ENCODE measurements around the gene ECHDC3.

The ECHDC3 gene

GRCh38 chr10:11742009-11742778 is at the start of gene ECHDC3:
TSS of gene ECHDC3 (plus strand) at chr10:11742382. CDS start at chr10:11742577, 195 bp downstream.
- peaks cover 5% of the 10 kb centered on the region for H3K9me3 Mint-ChIP-seq
- ATAC-seq (peak; percentile 66), DNase-seq (peak; percentile 38)
- H3K27ac Mint-ChIP-seq: no peak within 1 kb of the TSS
- peaks cover 40% of the 10 kb centered on the region for H3K27me3 Mint-ChIP-seq
- H3K4me1 Mint-ChIP-seq: peaks cover 9% of the 10 kb centered on the region
- H3K4me3 Mint-ChIP-seq: peak within 1 kb of the TSS; percentile 62
- peaks cover 4% of the 10 kb centered on the region for H3K36me3 Mint-ChIP-seq (ENCODE audit: low read depth)

- no peaks in the 10 kb centered on the region for H3K36me3 Mint-ChIP-seq (ENCODE audit: low read depth)
- H3K9me3 Mint-ChIP-seq: no peaks in the 10 kb centered on the region
- no peak overlapping the region for H3K4me3 Mint-ChIP-seq
- DNase-seq (no peak), ATAC-seq (no peak)
- no peak overlapping the region for H3K27ac Mint-ChIP-seq
- H3K4me1 Mint-ChIP-seq: peaks cover 6% of the 10 kb centered on the region
- H3K27me3 Mint-ChIP-seq: peaks cover 2% of the 10 kb centered on the region
These were observed 48.8 kb upstream of the ECHDC3 start for GRCh38 chr10:11693376-11693775.

- H3K4me1 Mint-ChIP-seq: peaks cover 18% of the 10 kb centered on the region
- no peaks in the 10 kb centered on the region for H3K36me3 Mint-ChIP-seq (ENCODE audit: low read depth)
- no peaks in the 10 kb centered on the region for H3K9me3 Mint-ChIP-seq
- H3K27me3 Mint-ChIP-seq: peaks cover 2% of the 10 kb centered on the region
- no peak overlapping the region for H3K27ac Mint-ChIP-seq
- no peak for ATAC-seq
- DNase-seq: no peak
- H3K4me3 Mint-ChIP-seq: no peak overlapping the region
These were observed 46.4 kb upstream of the ECHDC3 start for GRCh38 chr10:11695779-11696178.

- peak; percentile 22 for DNase-seq
- Mint-ChIP-seq H3K4me1 (peaks cover 18% of the 10 kb centered on the region), H3K4me3 (no peak overlapping the region), H3K27ac (no peak overlapping the region), H3K36me3 (ENCODE audit: low read depth) (no peaks in the 10 kb centered on the region), H3K27me3 (peaks cover 4% of the 10 kb centered on the region), H3K9me3 (no peaks in the 10 kb centered on the region)
- ATAC-seq: peak; percentile 58
These were observed 44.3 kb upstream of the ECHDC3 start for GRCh38 chr10:11697718-11698527.

GRCh38 chr10:11698691-11699549 is 43.3 kb upstream of the ECHDC3 start:
- Mint-ChIP-seq H3K27me3 (peaks cover 5% of the 10 kb centered on the region), H3K9me3 (no peaks in the 10 kb centered on the region), H3K4me1 (peaks cover 18% of the 10 kb centered on the region), H3K27ac (peak overlapping the region; percentile 12), H3K4me3 (no peak overlapping the region), H3K36me3 (ENCODE audit: low read depth) (no peaks in the 10 kb centered on the region)
- no peak for DNase-seq
- ATAC-seq: peak; percentile 24

GRCh38 chr10:11699550-11700097 is 42.6 kb upstream of the ECHDC3 start:
- DNase-seq (no peak), ATAC-seq (no peak)
- Mint-ChIP-seq H3K4me3 (no peak overlapping the region), H3K36me3 (ENCODE audit: low read depth) (no peaks in the 10 kb centered on the region), H3K9me3 (no peaks in the 10 kb centered on the region), H3K27me3 (peaks cover 7% of the 10 kb centered on the region), H3K27ac (peak overlapping the region; percentile 12), H3K4me1 (peaks cover 18% of the 10 kb centered on the region)

- peaks cover 11% of the 10 kb centered on the region for H3K27me3 Mint-ChIP-seq
- H3K27ac Mint-ChIP-seq: no peak overlapping the region
These were observed 41.6 kb upstream of the ECHDC3 start for GRCh38 chr10:11700539-11700938.

GRCh38 chr10:11701451-11702095 is 40.6 kb upstream of the ECHDC3 start:
- H3K36me3 Mint-ChIP-seq (ENCODE audit: low read depth): no peaks in the 10 kb centered on the region
- peaks cover 18% of the 10 kb centered on the region for H3K4me1 Mint-ChIP-seq
- ATAC-seq (no peak), DNase-seq (no peak)
- H3K4me3 Mint-ChIP-seq: no peak overlapping the region
- peaks cover 13% of the 10 kb centered on the region for H3K27me3 Mint-ChIP-seq
- no peaks in the 10 kb centered on the region for H3K9me3 Mint-ChIP-seq
- H3K27ac Mint-ChIP-seq: no peak overlapping the region

More at GRCh38 chr10:11700539-11700938, 41.6 kb upstream of the ECHDC3 start:
- DNase-seq: no peak
- Mint-ChIP-seq H3K4me1 (peaks cover 18% of the 10 kb centered on the region), H3K4me3 (no peak overlapping the region), H3K36me3 (ENCODE audit: low read depth) (no peaks in the 10 kb centered on the region), H3K9me3 (no peaks in the 10 kb centered on the region)
- no peak for ATAC-seq

GRCh38 chr10:11702264-11702663 is 39.9 kb upstream of the ECHDC3 start:
- Mint-ChIP-seq H3K4me3 (no peak overlapping the region), H3K4me1 (peaks cover 18% of the 10 kb centered on the region), H3K36me3 (ENCODE audit: low read depth) (no peaks in the 10 kb centered on the region), H3K27ac (no peak overlapping the region), H3K27me3 (peaks cover 11% of the 10 kb centered on the region), H3K9me3 (no peaks in the 10 kb centered on the region)
- no peak for DNase-seq
- no peak for ATAC-seq

- Mint-ChIP-seq H3K36me3 (ENCODE audit: low read depth) (no peaks in the 10 kb centered on the region), H3K27ac (no peak overlapping the region), H3K4me1 (peaks cover 6% of the 10 kb centered on the region), H3K9me3 (no peaks in the 10 kb centered on the region), H3K4me3 (no peak overlapping the region), H3K27me3 (peaks cover 22% of the 10 kb centered on the region)
- ATAC-seq (no peak), DNase-seq (no peak)
These were observed 38.1 kb upstream of the ECHDC3 start for GRCh38 chr10:11704092-11704491.

- Mint-ChIP-seq H3K4me3 (no peak overlapping the region), H3K27ac (no peak overlapping the region), H3K4me1 (peaks cover 5% of the 10 kb centered on the region), H3K36me3 (ENCODE audit: low read depth) (no peaks in the 10 kb centered on the region), H3K27me3 (peaks cover 30% of the 10 kb centered on the region), H3K9me3 (no peaks in the 10 kb centered on the region)
- DNase-seq (no peak), ATAC-seq (no peak)
These were observed 36.5 kb upstream of the ECHDC3 start for GRCh38 chr10:11705722-11706121.

GRCh38 chr10:11706895-11707567 is 35.2 kb upstream of the ECHDC3 start:
- peaks cover 9% of the 10 kb centered on the region for H3K4me1 Mint-ChIP-seq
- no peaks in the 10 kb centered on the region for H3K36me3 Mint-ChIP-seq (ENCODE audit: low read depth)
- no peak overlapping the region for H3K27ac Mint-ChIP-seq
- ATAC-seq: no peak
- no peak overlapping the region for H3K4me3 Mint-ChIP-seq
- peaks cover 32% of the 10 kb centered on the region for H3K27me3 Mint-ChIP-seq
- DNase-seq: no peak
- H3K9me3 Mint-ChIP-seq: no peaks in the 10 kb centered on the region

- ATAC-seq (no peak), DNase-seq (no peak)
- Mint-ChIP-seq H3K4me1 (peaks cover 14% of the 10 kb centered on the region), H3K9me3 (no peaks in the 10 kb centered on the region), H3K27me3 (peaks cover 39% of the 10 kb centered on the region), H3K36me3 (ENCODE audit: low read depth) (no peaks in the 10 kb centered on the region), H3K27ac (no peak overlapping the region), H3K4me3 (no peak overlapping the region)
These were observed 34.4 kb upstream of the ECHDC3 start for GRCh38 chr10:11707624-11708350.
